Hepatocyte (in vitro differentiated cells): Measurements from ENCODE around the gene ASPSCR1. TPM values are rescaled to one million over a fixed set of nuclear protein-coding genes. Genes with fewer than 3 reads are reported as not detected.
A peak's percentile ranks its signal among the peaks of the same experiment; 100 is the strongest.

ENCODE experiments used
- DNase-seq: peaks from one replicate; pipeline ENCODE4 v3.0.0-alpha.2; 2016; ENCODE audit warnings: low spot score
- H2AFZ ChIP-seq: fragments of 200-600 bp; sonication (generic); 2 replicates; pipeline ENCODE4 v1.6.0; 2016; ENCODE audit warnings: antibody characterized with exemption, mild to moderate bottlenecking
- H3K27ac ChIP-seq: fragments of 200-600 bp; sonication (generic); 2 replicates; pipeline ENCODE4 v1.5.1; 2016; ENCODE audit warnings: mild to moderate bottlenecking
- H3K27me3 ChIP-seq: fragments of 200-600 bp; sonication (generic); 2 replicates; pipeline ENCODE4 v1.6.1; 2016
- H3K36me3 ChIP-seq: fragments of 200-600 bp; sonication (generic); replicated peaks from 2 replicates; pipeline ENCODE4 v1.5.1; 2016; ENCODE audit warnings: low read depth; ENCODE audit not compliant: insufficient read depth
- H3K4me1 ChIP-seq: fragments of 200-600 bp; sonication (generic); 2 replicates; pipeline ENCODE4 v1.5.1; 2016; ENCODE audit warnings: mild to moderate bottlenecking, moderate library complexity; ENCODE audit not compliant: insufficient read depth
- H3K4me2 ChIP-seq: fragments of 200-600 bp; sonication (generic); 2 replicates; pipeline ENCODE4 v1.6.0; 2016
- H3K4me3 ChIP-seq: fragments of 200-600 bp; sonication (generic); 2 replicates; pipeline ENCODE4 v1.5.1; 2016; ENCODE audit warnings: mild to moderate bottlenecking
- H3K79me2 ChIP-seq: fragments of 200-600 bp; sonication (generic); 2 replicates; pipeline ENCODE4 v1.6.0; 2017; ENCODE audit warnings: mild to moderate bottlenecking
- H3K9me2 ChIP-seq: fragments of 200-600 bp; sonication (generic); replicated peaks from 2 replicates; pipeline ENCODE4 v1.6.0; 2017; ENCODE audit warnings: mild to moderate bottlenecking; ENCODE audit not compliant: insufficient read depth
- H3K9me3 ChIP-seq: fragments of 200-600 bp; sonication (generic); 2 replicates; pipeline ENCODE4 v1.5.1; 2016; ENCODE audit warnings: low read depth, mild to moderate bottlenecking
- H4K20me1 ChIP-seq: fragments of 200-600 bp; sonication (generic); 2 replicates; pipeline ENCODE4 v1.6.0; 2016; ENCODE audit warnings: mild to moderate bottlenecking; ENCODE audit not compliant: insufficient read depth, poor library complexity, severe bottlenecking
- CTCF ChIP-seq: fragments of 200-600 bp; sonication (generic); IDR thresholded peaks from 2 replicates; pipeline ENCODE4 v1.5.1; 2016; ENCODE audit warnings: antibody characterized with exemption, mild to moderate bottlenecking; ENCODE audit not compliant: poor library complexity
- EZH2 ChIP-seq: fragments of 200-600 bp; sonication (generic); IDR thresholded peaks from 2 replicates; pipeline ENCODE4 v1.6.1; 2016; ENCODE audit warnings: antibody characterized with exemption, mild to moderate bottlenecking, borderline replicate concordance
- EZH2phosphoT487 ChIP-seq: fragments of 200-600 bp; sonication (generic); IDR thresholded peaks from one replicate; pipeline ENCODE4 v1.6.1; 2018; ENCODE audit warnings: antibody characterized with exemption, mild to moderate bottlenecking, low read depth, moderate library complexity; ENCODE audit not compliant: unreplicated experiment, severe bottlenecking
- WGBS: methylation state at CpG from one replicate; pipeline ENCODE4 v1.1.6; 2016; ENCODE audit warnings: low lambda C conversion rate; ENCODE audit errors: missing lambda C conversion rate; 5-methylcytosine and 5-hydroxymethylcytosine counted together
- polyA plus RNA-seq: library from polyadenylated mRNA; unstranded; fragments of >200 nt; fragmentation: Nextera tagmentation; extraction: Ambion mirVana; gene quantifications from 2 replicates; pipeline ENCODE4 v1.2.1, GENCODE V29; 2016
- total RNA-seq: library from RNA; depleted of rRNA; stranded (reverse); fragments of >200 nt; gene quantifications from 2 replicates; pipeline ENCODE4 v1.2.3, GENCODE V29; 2014

ASPSCR1 gene
- total and polyA plus RNA-seq, 2 experiments from 2014 or later, result 28.4 to 45.9 TPM

GRCh38 chr17:82004517-82005455 lies 27.4 kb downstream of the ASPSCR1 start:
- 95% methylated on average over 37 of the region's 41 CpGs for WGBS
- H3K27ac ChIP-seq, result peak overlapping the region; percentile 58

GRCh38 chr17:82005701-82006348 lies 28.4 kb downstream of the ASPSCR1 start:
- no peaks in the 10 kb centered on the region for H3K27me3 ChIP-seq
- WGBS, result 96% methylated on average over 30 of the region's 30 CpGs
- H3K4me1 ChIP-seq, result peaks cover 19% of the 10 kb centered on the region
- DNase-seq, result no peak
- H3K4me3 ChIP-seq, result no peak overlapping the region
- no peaks in the 10 kb centered on the region for H4K20me1 ChIP-seq
- H3K36me3 ChIP-seq, result no peaks in the 10 kb centered on the region
- H3K27ac ChIP-seq, result no peak overlapping the region
- H2AFZ ChIP-seq, result no peak overlapping the region
- no peaks in the 10 kb centered on the region for H3K9me3 ChIP-seq
- H3K9me2 ChIP-seq, result no peaks in the 10 kb centered on the region
- H3K79me2 ChIP-seq, result peaks cover 7% of the 10 kb centered on the region
- no peak overlapping the region for H3K4me2 ChIP-seq
- TF ChIP-seq CTCF, result no peak
- TF ChIP-seq EZH2, result no peak
- no peak for TF ChIP-seq EZH2phosphoT487

More at GRCh38 chr17:82004517-82005455, 27.4 kb downstream of the ASPSCR1 start:
- H3K4me1 ChIP-seq, result peaks cover 25% of the 10 kb centered on the region
- H3K36me3 ChIP-seq, result no peaks in the 10 kb centered on the region
- DNase-seq, result no peak
- no peak overlapping the region for H3K4me2 ChIP-seq
- no peak overlapping the region for H3K4me3 ChIP-seq
- no peaks in the 10 kb centered on the region for H4K20me1 ChIP-seq
- TF ChIP-seq CTCF (no peak), EZH2 (no peak), EZH2phosphoT487 (no peak)
- H2AFZ ChIP-seq, result no peak overlapping the region
- H3K79me2 ChIP-seq, result peaks cover 7% of the 10 kb centered on the region
- H3K27me3 ChIP-seq, result no peaks in the 10 kb centered on the region
- no peaks in the 10 kb centered on the region for H3K9me3 ChIP-seq
- no peaks in the 10 kb centered on the region for H3K9me2 ChIP-seq

GRCh38 chr17:82006468-82007227 lies 29.2 kb downstream of the ASPSCR1 start:
- Histone ChIP-seq H3K4me2 (no peak overlapping the region), H3K9me2 (no peaks in the 10 kb centered on the region)

More at GRCh38 chr17:82006468-82007227, 29.2 kb downstream of the ASPSCR1 start:
- Histone ChIP-seq H3K36me3 (no peaks in the 10 kb centered on the region), H3K79me2 (peaks cover 7% of the 10 kb centered on the region), H4K20me1 (no peaks in the 10 kb centered on the region), H3K9me3 (no peaks in the 10 kb centered on the region), H3K4me3 (no peak overlapping the region), H3K27ac (no peak overlapping the region), H2AFZ (no peak overlapping the region), H3K4me1 (peaks cover 18% of the 10 kb centered on the region), H3K27me3 (no peaks in the 10 kb centered on the region)
- no peak for DNase-seq
- WGBS, result 86% methylated on average over 24 of the region's 24 CpGs
- TF ChIP-seq EZH2 (no peak), EZH2phosphoT487 (no peak), CTCF (no peak)
